ENCODE measurements around the gene TRAFD1. TPM values are rescaled to one million over a fixed set of nuclear protein-coding genes. Genes with fewer than 3 reads are reported as not detected.

Gene TRAFD1
- total RNA-seq, 1 experiment from 2014 or later: 25.5 TPM

- ChIA-PET CTCF (interaction anchor here (0.6 to 1.6 kb wide), 2 partner anchors 9 to 61 kb away, joined by 3 read pairs; no protein-coding TSS in a partner anchor), RAD21 (ENCODE audit: low non-redundant PET in 1 of 2, low total read pairs in 2 of 2, uncharacterized antibody in 2 of 2, unreplicated experiment in 2 of 2) (interaction anchor here (0.7 to 1.5 kb wide), 3 partner anchors 274 to 1922 kb away, joined by 3 to 5 read pairs (median 3); no protein-coding TSS in a partner anchor), POLR2A (interaction anchor here (0.9 to 3.4 kb wide), 4 partner anchors 11 to 21 kb away, joined by 3 to 11 read pairs (median 5); partner anchors contain the start of gene TRAFD1)
- ATAC-seq: 0 out of 2 replicates have a peak, but pooled peaks have one; percentile 10
- Histone ChIP-seq H3K9me2 (ENCODE audit: insufficient read depth) (no peaks in the 10 kb centered on the region), H3K79me2 (ENCODE audit: insufficient read depth, low read length) (peaks cover 21% of the 10 kb centered on the region), H3K4me1 (ENCODE audit: control insufficient read depth in 1 of 2, insufficient read depth in 2 of 2, low read length in 2 of 2) (peaks cover 59 to 74% of the 10 kb centered on the region in 2 experiments), H3K27me3 (ENCODE audit: insufficient read depth, low read length) (no peaks in the 10 kb centered on the region), H3K9ac (ENCODE audit: low read length) (peak overlapping the region; percentile 51), H2AFZ (ENCODE audit: low read depth, low read length, poor library complexity, severe bottlenecking) (peak overlapping the region; percentile 44), H4K20me1 (ENCODE audit: insufficient read depth) (no peaks in the 10 kb centered on the region), H3K36me3 (ENCODE audit: control insufficient read depth in 1 of 2, insufficient read depth in 2 of 2, low read length in 2 of 2) (peaks cover 0 to 1% of the 10 kb centered on the region in 2 experiments; a peak in 1 of 4 replicates), H3K4me3 (replicated peaks in 1 of 2; ENCODE audit: low read depth in 1 of 2, low read length in 2 of 2) (peak overlapping the region in 1 of 2 experiments; percentile 35; a peak in 2 of 4 replicates), H3K4me2 (ENCODE audit: low read length) (peak overlapping the region; percentile 95), H3K27ac (ENCODE audit: low read depth, low read length) (peak overlapping the region; percentile 96), H3K9me3 (ENCODE audit: control insufficient read depth in 1 of 2, insufficient read depth in 1 of 2, low read depth in 1 of 2, low read length in 2 of 2) (no peaks in the 10 kb centered on the region)
- no TSS peak for BruUV-seq (replicated peaks)
- TF ChIP-seq SRF (IDR thresholded peaks at IDR 0.05; ENCODE audit: low read depth): no peak
- intact Hi-C loops (cut with micrococcal nuclease): no loop called here
- DNase-seq (ENCODE audit: low read depth, low spot score): no peak
Measured at GRCh38 chr12:112111931-112112330, 13.4 kb upstream of the TRAFD1 start.

DNA sequence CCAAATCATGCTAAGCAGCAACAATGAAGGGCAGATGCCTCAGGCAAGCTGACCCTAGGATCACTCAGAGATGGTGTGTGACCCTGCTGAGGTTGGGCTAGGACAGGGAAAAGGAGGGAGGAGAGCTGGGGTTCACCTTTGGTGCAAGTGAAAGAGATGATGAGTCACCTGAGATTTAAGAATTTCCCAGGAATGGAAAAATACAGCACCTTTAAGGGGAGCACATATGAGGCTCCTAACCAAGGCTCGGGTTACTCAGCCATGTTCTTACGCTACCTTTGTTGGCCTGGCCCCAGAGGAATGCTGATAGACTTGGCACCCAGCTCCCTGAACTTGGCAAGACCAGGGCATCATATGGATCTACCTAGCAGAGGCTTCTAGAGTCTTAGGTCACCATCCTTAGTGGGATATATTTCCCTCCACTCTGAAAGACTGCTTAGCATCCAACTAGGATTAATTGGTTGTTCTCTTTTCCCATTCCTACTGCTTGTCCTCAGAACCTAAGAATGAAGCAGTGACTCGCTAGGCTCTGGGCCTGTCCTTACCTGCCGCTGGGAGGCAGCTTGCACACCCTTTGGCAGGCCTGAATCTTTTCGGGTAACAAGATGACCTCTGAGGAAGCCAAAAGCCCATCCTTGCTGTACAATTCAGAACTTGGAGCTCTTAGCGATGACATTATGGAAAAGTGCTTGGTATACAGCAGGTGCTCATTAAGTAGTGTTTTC lies 12.8 kb upstream of the TRAFD1 start:
- Histone ChIP-seq H3K4me1 (ENCODE audit: control insufficient read depth in 1 of 2, insufficient read depth in 2 of 2, low read length in 2 of 2) (peaks cover 60 to 74% of the 10 kb centered on the region in 2 experiments), H3K4me3 (replicated peaks in 1 of 2; ENCODE audit: low read depth in 1 of 2, low read length in 2 of 2) (peak overlapping the region; percentile 7 to 35; a peak in 3 of 4 replicates), H3K9me2 (ENCODE audit: insufficient read depth) (no peaks in the 10 kb centered on the region), H4K20me1 (ENCODE audit: insufficient read depth) (no peaks in the 10 kb centered on the region), H3K4me2 (ENCODE audit: low read length) (peak overlapping the region; percentile 95), H3K36me3 (ENCODE audit: control insufficient read depth in 1 of 2, insufficient read depth in 2 of 2, low read length in 2 of 2) (no peaks in the 10 kb centered on the region), H3K9me3 (ENCODE audit: control insufficient read depth in 1 of 2, insufficient read depth in 1 of 2, low read depth in 1 of 2, low read length in 2 of 2) (no peaks in the 10 kb centered on the region), H3K27me3 (ENCODE audit: insufficient read depth, low read length) (no peaks in the 10 kb centered on the region), H3K79me2 (ENCODE audit: insufficient read depth, low read length) (peaks cover 15% of the 10 kb centered on the region), H2AFZ (ENCODE audit: low read depth, low read length, poor library complexity, severe bottlenecking) (peak overlapping the region; percentile 44), H3K9ac (ENCODE audit: low read length) (peak overlapping the region; percentile 51), H3K27ac (ENCODE audit: low read depth, low read length) (peak overlapping the region; percentile 96)
- ChIA-PET POLR2A (interaction anchor here (0.9 to 3.4 kb wide), 4 partner anchors 10 to 22 kb away, joined by 3 to 11 read pairs (median 5); partner anchors contain the start of gene TRAFD1), RAD21 (ENCODE audit: low non-redundant PET in 1 of 2, low total read pairs in 2 of 2, uncharacterized antibody in 2 of 2, unreplicated experiment in 2 of 2) (interaction anchor here (0.7 to 1.5 kb wide), 4 partner anchors 274 to 1922 kb away, joined by 3 to 5 read pairs (median 3); no protein-coding TSS in a partner anchor), CTCF (interaction anchor here (0.6 to 1.6 kb wide), 2 partner anchors 9 to 61 kb away, joined by 3 read pairs; no protein-coding TSS in a partner anchor)
- BruUV-seq (replicated peaks): no TSS peak
- ATAC-seq (peak; percentile 53), DNase-seq (ENCODE audit: low read depth, low spot score) (peak; percentile 84)
- intact Hi-C loops (cut with micrococcal nuclease): no loop called here
- peak; percentile 66 for TF ChIP-seq POLR2AphosphoS5 (IDR thresholded peaks at IDR 0.05; ENCODE audit: low read depth, low read length)
- no peak for TF ChIP-seq ZFX (IDR thresholded peaks at IDR 0.05)
- TF ChIP-seq, protein P1, sequence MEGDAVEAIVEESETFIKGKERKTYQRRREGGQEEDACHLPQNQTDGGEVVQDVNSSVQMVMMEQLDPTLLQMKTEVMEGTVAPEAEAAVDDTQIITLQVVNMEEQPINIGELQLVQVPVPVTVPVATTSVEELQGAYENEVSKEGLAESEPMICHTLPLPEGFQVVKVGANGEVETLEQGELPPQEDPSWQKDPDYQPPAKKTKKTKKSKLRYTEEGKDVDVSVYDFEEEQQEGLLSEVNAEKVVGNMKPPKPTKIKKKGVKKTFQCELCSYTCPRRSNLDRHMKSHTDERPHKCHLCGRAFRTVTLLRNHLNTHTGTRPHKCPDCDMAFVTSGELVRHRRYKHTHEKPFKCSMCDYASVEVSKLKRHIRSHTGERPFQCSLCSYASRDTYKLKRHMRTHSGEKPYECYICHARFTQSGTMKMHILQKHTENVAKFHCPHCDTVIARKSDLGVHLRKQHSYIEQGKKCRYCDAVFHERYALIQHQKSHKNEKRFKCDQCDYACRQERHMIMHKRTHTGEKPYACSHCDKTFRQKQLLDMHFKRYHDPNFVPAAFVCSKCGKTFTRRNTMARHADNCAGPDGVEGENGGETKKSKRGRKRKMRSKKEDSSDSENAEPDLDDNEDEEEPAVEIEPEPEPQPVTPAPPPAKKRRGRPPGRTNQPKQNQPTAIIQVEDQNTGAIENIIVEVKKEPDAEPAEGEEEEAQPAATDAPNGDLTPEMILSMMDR (IDR thresholded peaks at IDR 0.05 in 2 of 3, conservative IDR thresholded peaks at IDR 0.05 in 1 of 3; ENCODE audit: borderline replicate concordance in 1 of 3, insufficient read depth in 1 of 3, low read depth in 2 of 3, low read length in 2 of 3): peak in 2 of 3 experiments; percentile 39 to 53; a peak in 3 of 6 replicates
- peak; percentile 40 for TF ChIP-seq YY1 (IDR thresholded peaks at IDR 0.05; ENCODE audit: extremely low read depth, insufficient replicate concordance, low read depth, low read length)
- no peak for TF ChIP-seq POLR2A (IDR thresholded peaks at IDR 0.05; ENCODE audit: borderline replicate concordance, extremely low read depth, insufficient read depth, insufficient read length)

Measured in HCT116 (cell line).